AG09309 (cell line): ENCODE measurements around the gene PIGL.

Experiments
- DNase-seq: peaks from one replicate; pipeline ENCODE4 v3.0.0-alpha.2; 2010; ENCODE audit warnings: low read depth
- H3K4me3 ChIP-seq: 2 replicates; pipeline ENCODE4 v1.5.1; 2011; ENCODE audit warnings: mild to moderate bottlenecking, low read depth, low read length, moderate library complexity; ENCODE audit not compliant: control insufficient read depth
- CTCF ChIP-seq: IDR thresholded peaks from 2 replicates; pipeline ENCODE4 v1.5.1; 2011; ENCODE audit warnings: mild to moderate bottlenecking, low read depth, low read length, inconsistent platforms; ENCODE audit not compliant: insufficient read depth, control insufficient read depth; ENCODE audit errors: missing control alignments

Gene PIGL

GRCh38 chr17:16247586-16247984 lies 30.6 kb downstream of the PIGL start:
- TF ChIP-seq CTCF: no peak
- no peak for DNase-seq
- H3K4me3 ChIP-seq: no peak overlapping the region

- H3K4me3 ChIP-seq: no peak overlapping the region
- TF ChIP-seq CTCF: no peak
- peak; percentile 55 for DNase-seq
These were observed 33.6 kb downstream of the PIGL start for GRCh38 chr17:16250635-16251034.

- TF ChIP-seq CTCF: no peak
- H3K4me3 ChIP-seq: no peak overlapping the region
- no peak for DNase-seq
These were observed 34.0 kb downstream of the PIGL start for GRCh38 chr17:16251043-16251442.

- no peak for DNase-seq
- TF ChIP-seq CTCF: no peak
- no peak overlapping the region for H3K4me3 ChIP-seq
These were observed 34.5 kb downstream of the PIGL start for GRCh38 chr17:16251556-16251955.

- DNase-seq: no peak
- no peak for TF ChIP-seq CTCF
These were observed 37.9 kb downstream of the PIGL start for GRCh38 chr17:16254773-16255400.

GRCh38 chr17:16255481-16255921 lies 38.5 kb downstream of the PIGL start:
- H3K4me3 ChIP-seq: no peak overlapping the region; the same call in 1 of the 2 replicates
- no peak for TF ChIP-seq CTCF
- peak; percentile 10 for DNase-seq

More at GRCh38 chr17:16254773-16255400, 37.9 kb downstream of the PIGL start:
- H3K4me3 ChIP-seq: no peak overlapping the region
